GM10847 (cell line): Measurements from ENCODE around the gene HRC.

Source experiments
- POLR2A ChIP-seq: IDR thresholded peaks from 2 replicates; pipeline ENCODE4 v1.6.1; 2011; ENCODE audit not compliant: insufficient read length; ENCODE audit errors: extremely low read depth

The HRC gene, protein sequence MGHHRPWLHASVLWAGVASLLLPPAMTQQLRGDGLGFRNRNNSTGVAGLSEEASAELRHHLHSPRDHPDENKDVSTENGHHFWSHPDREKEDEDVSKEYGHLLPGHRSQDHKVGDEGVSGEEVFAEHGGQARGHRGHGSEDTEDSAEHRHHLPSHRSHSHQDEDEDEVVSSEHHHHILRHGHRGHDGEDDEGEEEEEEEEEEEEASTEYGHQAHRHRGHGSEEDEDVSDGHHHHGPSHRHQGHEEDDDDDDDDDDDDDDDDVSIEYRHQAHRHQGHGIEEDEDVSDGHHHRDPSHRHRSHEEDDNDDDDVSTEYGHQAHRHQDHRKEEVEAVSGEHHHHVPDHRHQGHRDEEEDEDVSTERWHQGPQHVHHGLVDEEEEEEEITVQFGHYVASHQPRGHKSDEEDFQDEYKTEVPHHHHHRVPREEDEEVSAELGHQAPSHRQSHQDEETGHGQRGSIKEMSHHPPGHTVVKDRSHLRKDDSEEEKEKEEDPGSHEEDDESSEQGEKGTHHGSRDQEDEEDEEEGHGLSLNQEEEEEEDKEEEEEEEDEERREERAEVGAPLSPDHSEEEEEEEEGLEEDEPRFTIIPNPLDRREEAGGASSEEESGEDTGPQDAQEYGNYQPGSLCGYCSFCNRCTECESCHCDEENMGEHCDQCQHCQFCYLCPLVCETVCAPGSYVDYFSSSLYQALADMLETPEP

GRCh38 chr19:49155005-49155819 is at the start of gene HRC:
Gene HRC, minus strand, starts transcription at chr19:49155396. Its CDS starts 159 bp downstream, at chr19:49155237.
- TF ChIP-seq POLR2A: no peak

DNA sequence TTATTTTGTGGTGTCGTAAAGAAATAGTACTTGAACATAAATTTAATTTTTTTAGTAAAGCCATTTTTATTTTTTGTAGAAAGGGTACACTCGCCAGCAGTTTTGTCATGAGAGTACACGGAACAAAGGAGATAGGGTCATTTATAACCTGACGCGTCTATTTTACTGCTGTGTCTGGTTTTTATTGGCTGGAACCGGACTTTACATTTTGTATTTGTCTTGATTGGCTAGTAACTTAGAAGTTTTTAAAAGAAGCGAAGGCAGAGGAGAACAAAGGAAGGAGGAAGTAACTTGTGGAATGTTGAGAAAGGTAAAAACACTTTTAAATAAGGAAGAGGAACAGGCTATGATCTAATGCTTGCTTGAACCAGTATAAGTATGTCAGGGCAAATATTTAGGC is 45.8 kb upstream of the HRC start:
- TF ChIP-seq POLR2A: no peak

GRCh38 chr19:49200238-49200862 is 45.2 kb upstream of the HRC start:
- TF ChIP-seq POLR2A: no peak

DNA sequence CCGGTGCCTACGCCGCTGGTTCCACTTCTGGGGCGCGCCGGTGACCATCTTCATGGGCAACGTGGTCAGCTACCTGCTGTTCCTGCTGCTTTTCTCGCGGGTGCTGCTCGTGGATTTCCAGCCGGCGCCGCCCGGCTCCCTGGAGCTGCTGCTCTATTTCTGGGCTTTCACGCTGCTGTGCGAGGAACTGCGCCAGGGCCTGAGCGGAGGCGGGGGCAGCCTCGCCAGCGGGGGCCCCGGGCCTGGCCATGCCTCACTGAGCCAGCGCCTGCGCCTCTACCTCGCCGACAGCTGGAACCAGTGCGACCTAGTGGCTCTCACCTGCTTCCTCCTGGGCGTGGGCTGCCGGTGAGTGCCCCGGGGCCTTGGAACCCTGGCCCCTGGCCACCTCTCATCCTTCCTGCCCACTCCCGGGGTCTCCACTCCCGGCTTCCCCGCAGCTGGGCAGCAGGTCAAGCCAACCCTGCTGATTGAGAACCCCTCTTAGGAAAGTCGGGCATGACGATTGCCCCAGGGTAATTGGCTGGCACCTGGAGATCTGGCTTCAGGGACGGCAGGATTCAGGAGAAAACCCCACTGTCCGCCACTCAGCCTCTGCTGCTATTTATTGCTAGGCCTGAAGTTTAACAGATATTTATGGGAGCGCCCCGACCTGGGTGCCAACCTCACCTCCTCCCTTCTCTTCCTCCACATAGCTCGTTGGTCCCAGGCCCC is 41.5 kb upstream of the HRC start:
- no peak for TF ChIP-seq POLR2A

- TF ChIP-seq POLR2A: no peak
These were observed 39.2 kb upstream of the HRC start for GRCh38 chr19:49194408-49194807.

DNA sequence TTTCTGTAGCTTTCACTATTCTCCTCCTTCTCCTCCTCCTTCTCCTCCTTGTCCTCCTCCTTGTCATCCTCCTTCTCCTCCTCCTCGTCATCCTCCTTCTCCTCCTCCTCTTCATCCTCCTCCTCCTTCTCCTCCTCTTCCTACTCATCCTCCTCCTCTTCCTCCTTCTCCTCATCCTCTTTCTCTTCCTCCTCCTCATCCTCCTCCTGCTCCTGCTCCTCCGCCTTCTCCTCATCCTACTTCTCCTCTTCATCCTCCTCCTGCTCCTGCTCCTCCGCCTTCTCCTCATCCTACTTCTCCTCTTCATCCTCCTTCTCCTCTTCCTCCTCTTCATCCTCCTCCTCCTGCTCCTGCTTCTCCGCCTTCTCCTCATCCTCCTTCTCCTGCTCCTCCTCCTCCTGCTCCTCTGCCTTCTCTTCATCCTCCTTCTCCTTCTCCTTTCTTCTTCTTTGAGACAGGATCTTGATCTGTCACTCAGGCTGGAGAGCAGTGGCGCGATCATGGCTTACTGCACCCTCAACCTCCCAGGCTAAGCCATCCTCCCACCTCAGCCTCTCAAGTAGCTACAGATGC is 38.7 kb upstream of the HRC start:
- TF ChIP-seq POLR2A: no peak

- TF ChIP-seq POLR2A: no peak
These were observed 35.6 kb upstream of the HRC start for GRCh38 chr19:49190781-49191180.

DNA sequence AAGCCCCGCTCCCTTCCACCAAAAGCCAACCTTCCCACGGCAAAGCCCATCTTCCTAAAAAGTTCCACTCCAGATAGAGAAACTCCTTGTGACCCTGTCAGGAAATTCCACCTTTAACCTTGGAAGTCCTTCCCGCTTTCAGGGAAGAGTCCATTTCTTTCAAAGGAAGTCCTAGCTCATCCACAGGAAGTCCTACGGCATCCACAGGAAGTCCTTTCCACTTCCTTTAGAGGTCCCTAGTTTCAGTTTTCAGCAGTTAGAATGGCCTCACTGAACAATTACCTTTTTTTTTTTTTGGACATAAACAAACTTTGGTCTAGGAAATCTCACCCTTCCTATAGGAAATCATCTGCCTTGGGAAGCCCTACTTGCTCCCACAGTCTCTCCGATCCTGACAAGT is 34.1 kb upstream of the HRC start:
- no peak for TF ChIP-seq POLR2A

DNA sequence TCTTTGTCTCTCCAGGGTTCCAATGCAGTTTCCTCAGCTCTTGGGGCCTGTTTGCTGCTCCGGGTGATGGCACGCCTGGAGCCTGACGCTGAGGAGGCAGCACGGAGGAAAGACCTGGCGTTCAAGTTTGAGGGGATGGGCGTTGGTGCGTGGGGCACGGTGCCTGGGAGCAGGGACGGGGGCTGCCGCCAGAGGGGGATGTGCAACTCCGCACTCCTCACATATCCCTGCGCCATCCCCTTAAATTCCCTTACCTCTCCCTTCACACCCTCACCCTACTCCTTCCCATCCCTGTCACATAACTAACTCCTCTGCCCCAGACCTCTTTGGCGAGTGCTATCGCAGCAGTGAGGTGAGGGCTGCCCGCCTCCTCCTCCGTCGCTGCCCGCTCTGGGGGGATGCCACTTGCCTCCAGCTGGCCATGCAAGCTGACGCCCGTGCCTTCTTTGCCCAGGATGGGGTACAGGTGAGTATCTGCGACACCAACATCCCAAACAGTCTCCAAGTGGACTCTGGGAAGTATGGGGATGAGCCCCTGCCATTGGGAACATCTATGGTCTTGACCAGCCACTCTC is 33.5 kb upstream of the HRC start:
- no peak for TF ChIP-seq POLR2A

- TF ChIP-seq POLR2A: no peak
These were observed 30.9 kb upstream of the HRC start for GRCh38 chr19:49186108-49186507.

DNA sequence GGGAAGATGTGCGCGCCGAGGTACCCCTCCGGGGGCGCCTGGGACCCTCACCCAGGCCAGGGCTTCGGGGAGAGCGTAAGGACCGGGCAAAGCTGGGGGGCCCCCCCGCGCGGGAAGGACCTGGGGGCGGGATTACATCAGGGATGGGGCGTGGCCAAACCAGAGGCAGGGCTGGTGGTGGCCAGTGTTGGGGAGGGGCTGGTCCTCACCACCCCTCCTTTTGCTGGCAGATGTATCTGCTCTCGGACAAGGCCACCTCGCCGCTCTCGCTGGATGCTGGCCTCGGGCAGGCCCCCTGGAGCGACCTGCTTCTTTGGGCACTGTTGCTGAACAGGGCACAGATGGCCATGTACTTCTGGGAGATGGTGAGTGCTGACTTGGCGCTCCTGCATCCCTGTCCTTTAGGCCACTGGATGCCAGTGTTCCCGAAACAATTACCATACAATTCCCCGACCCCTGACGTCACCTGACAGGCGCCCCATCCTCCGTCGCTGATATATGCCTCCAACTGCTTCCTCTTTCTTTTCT is 27.7 kb upstream of the HRC start:
- TF ChIP-seq POLR2A: no peak

DNA sequence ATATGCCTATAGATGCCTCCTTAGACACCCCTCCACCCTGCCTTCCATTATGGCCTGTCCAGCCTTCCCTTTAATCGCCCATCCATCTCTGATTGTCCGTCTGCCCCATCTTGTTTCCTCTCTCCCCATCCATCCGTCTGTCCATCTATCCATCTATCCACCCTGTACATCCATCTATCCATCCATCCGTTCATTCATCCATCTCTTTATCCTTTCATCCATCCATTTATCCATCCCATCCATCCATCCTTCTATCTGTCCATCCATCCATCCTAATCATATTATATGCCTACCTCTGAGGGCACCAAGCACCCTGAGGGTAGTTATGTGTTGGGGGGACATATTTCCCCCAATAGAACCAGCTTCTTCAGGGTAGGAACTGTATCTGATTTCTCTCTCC is 25.5 kb upstream of the HRC start:
- no peak for TF ChIP-seq POLR2A

GRCh38 chr19:49173198-49173597 is 18.0 kb upstream of the HRC start:
- TF ChIP-seq POLR2A: no peak

GRCh38 chr19:49168421-49168820 is 13.2 kb upstream of the HRC start:
- TF ChIP-seq POLR2A: no peak

GRCh38 chr19:49167857-49168409 is 12.7 kb upstream of the HRC start:
- TF ChIP-seq POLR2A: no peak
